A549 (cell line): Measurements from ENCODE around the gene LMBR1L. TPM values are rescaled to one million over a fixed set of nuclear protein-coding genes. Genes with fewer than 3 reads are reported as not detected.

Source experiments
- ATAC-seq, 2 experiments: fragments of 200-7000 bp in 1 of 2; fragments of >200 bp in 1 of 2; cut with Nextera tagmentation in 1 of 2; cut with Tn5 transposase in 1 of 2; 3 replicates each; pipeline versions ENCODE4 v1.8.0 to v1.9.1; 2018 to 2020; ENCODE audit warnings: mild to moderate bottlenecking in 1 of 2, moderate library complexity in 1 of 2
- CTCF ChIA-PET: fragments of 300-600 bp; sonication (Branson Sonifier 250); formaldehyde crosslinking; extraction: SDS; loops from one replicate; lab custom pipeline; 2021; ENCODE audit warnings: antibody characterized with exemption, inconsistent platforms; lab: Yijun Ruan, JAX
- POLR2A ChIA-PET: fragments of 350-600 bp; formaldehyde crosslinking; extraction: SDS; loops from one replicate; lab custom pipeline; 2021; ENCODE audit warnings: antibody characterized with exemption, inconsistent platforms; lab: Yijun Ruan, JAX
- DNase-seq, 2 experiments: peaks; one replicate each; pipeline versions ENCODE4 v3.0.0 to v3.0.0-alpha.2; 2011 to 2016; ENCODE audit warnings: low read depth in 1 of 2, low spot score in 1 of 2
- FAIRE-seq: peaks from 2 replicates; lab custom pipeline; 2011; peaks lifted over from hg19 to GRCh38; lab: Jason Lieb, UNC
- H3K27ac ChIP-seq, 2 experiments: fragments of >200 bp; sonication (Bioruptor Twin); formaldehyde crosslinking; 3 replicates each; pipeline ENCODE4 v1.5.1; 2016 to 2017
- H3K4me1 ChIP-seq: fragments of >200 bp; sonication (Bioruptor Twin); formaldehyde crosslinking; 3 replicates; pipeline ENCODE4 v1.6.1; 2016
- H3K4me2 ChIP-seq: fragments of >200 bp; sonication (Bioruptor Twin); formaldehyde crosslinking; 3 replicates; pipeline ENCODE4 v1.6.1; 2016
- H3K4me3 ChIP-seq: fragments of >200 bp; sonication (Bioruptor Twin); formaldehyde crosslinking; 3 replicates; pipeline ENCODE4 v1.5.1; 2016
- H3K9me3 ChIP-seq: fragments of >200 bp; sonication (Bioruptor Twin); formaldehyde crosslinking; 3 replicates; pipeline ENCODE4 v1.6.1; 2016
- BCL3 ChIP-seq: fragments of >200 bp; sonication (Bioruptor Twin); formaldehyde crosslinking; IDR thresholded peaks from 3 replicates; pipeline ENCODE4 v1.6.1; 2016
- CEBPB ChIP-seq, 2 experiments: fragments of >200 bp in 1 of 2; sonication (Bioruptor Twin) in 1 of 2; formaldehyde crosslinking in 1 of 2; IDR thresholded peaks; 2 replicates each; pipeline ENCODE4 v1.6.1; 2012 to 2016
- CHD2 ChIP-seq: fragments of 150-350 bp; IDR thresholded peaks from 2 replicates; pipeline ENCODE4 v1.6.1; 2014; ENCODE audit warnings: low read length; ENCODE audit not compliant: partially characterized antibody
- E2F6 ChIP-seq: IDR thresholded peaks from 2 replicates; pipeline ENCODE4 v1.6.1; 2012; ENCODE audit warnings: low read depth, borderline replicate concordance
- FOSL2 ChIP-seq, 2 experiments: fragments of 450-650 bp in 1 of 2; fragments of >200 bp in 1 of 2; sonication (Bioruptor Twin) in 1 of 2; formaldehyde crosslinking; IDR thresholded peaks; 2 replicates each; pipeline versions ENCODE4 v1.5.0 to v1.6.1; 2016 to 2020; ENCODE audit warnings: mild to moderate bottlenecking in 1 of 2, moderate library complexity in 1 of 2
- HOXA7 ChIP-seq: fragments of 250-450 bp; sonication (Bioruptor Pico); IDR thresholded peaks from 2 replicates; pipeline ENCODE4 v1.5.0; 2020; ENCODE audit warnings: mild to moderate bottlenecking, moderate library complexity
- POLR2AphosphoS2 ChIP-seq: conservative IDR thresholded peaks from 2 replicates; pipeline ENCODE4 v1.6.1; 2012; ENCODE audit warnings: low read length, improper control_type of control experiment, inconsistent platforms
- RCOR1 ChIP-seq: fragments of 150-350 bp; IDR thresholded peaks from 2 replicates; pipeline ENCODE4 v1.6.1; 2014; ENCODE audit warnings: antibody characterized with exemption, low read length, low read depth
- ZSCAN20 ChIP-seq: fragments of 250-450 bp; sonication (Bioruptor Pico); IDR thresholded peaks from 2 replicates; pipeline ENCODE4 v1.8.0; 2022; ENCODE audit warnings: mild to moderate bottlenecking, moderate library complexity
- WGBS: methylation state at CpG from one replicate; pipeline ENCODE4 v1.1.6; 2017; ENCODE audit errors: missing lambda C conversion rate; 5-methylcytosine and 5-hydroxymethylcytosine counted together
- polyA plus RNA-seq, 4 experiments: library from polyadenylated mRNA; depleted of rRNA in 3 of 4; stranded (reverse); fragments of >200 nt; fragmentation: RNase III in 1 of 4; extraction: RNeasy Plus Mini Kit Qiagen cat#74134 plus additional on column Dnase treatment in 1 of 4; gene quantifications; 2 replicates in 3 of 4; 3 replicates in 1 of 4; pipeline ENCODE4 v1.2.3, GENCODE V29; 2011 to 2017
- small RNA-seq, 6 experiments: library from RNA; depleted of rRNA; stranded (forward); fragments of <200 nt; gene quantifications; one replicate each; pipeline ENCODE3, GENCODE V24; 2012

Gene LMBR1L
- polyA plus RNA-seq, 2 of the 4 experiments (the other 2 are of a cell fraction): 16.7 to 25.1 TPM

- POLR2A ChIA-PET: interaction anchor here (1.9 kb wide), 1 partner anchor 10 kb away, joined by 7 read pairs; no protein-coding TSS in a partner anchor
- TF ChIP-seq CEBPB (IDR thresholded peaks at IDR 0.05) (no peak), FOSL2 (IDR thresholded peaks at IDR 0.05) (no peak), FOSL2 (CRISPR knock-in tag; IDR thresholded peaks at IDR 0.05) (peak; percentile 87)
- TF ChIP-seq, all 56 proteins: peak for 1
- Histone ChIP-seq H3K4me1 (peaks cover 15% of the 10 kb centered on the region), H3K4me2 (peak overlapping the region; percentile 9; the same call in 1 of the 3 replicates), H3K27ac (peak overlapping the region in 1 of 2 experiments; percentile 64; a peak in 2 of 6 replicates), H3K9me3 (no peaks in the 10 kb centered on the region), H3K4me3 (no peak overlapping the region)
- peak in 1 of 2 experiments; percentile 60 for DNase-seq
- CTCF ChIA-PET: interaction anchor here (0.8 to 2.4 kb wide), 7 partner anchors 9 to 81 kb away, joined by 3 to 15 read pairs (median 3); no protein-coding TSS in a partner anchor
- ATAC-seq: peak; percentile 48 to 77; a peak in 3 of 6 replicates
- no peak for FAIRE-seq
- 67% methylated on average over 19 of the region's 20 CpGs for WGBS
Measured at GRCh38 chr12:49049566-49050224, 61.0 kb downstream of the LMBR1L start.

GRCh38 chr12:49048953-49049352, 61.7 kb downstream of the LMBR1L start:
- DNase-seq (no peak), FAIRE-seq (no peak), ATAC-seq (no peak)
- Histone ChIP-seq H3K4me3 (no peak overlapping the region), H3K27ac (no peak overlapping the region), H3K9me3 (no peaks in the 10 kb centered on the region), H3K4me1 (peaks cover 15% of the 10 kb centered on the region), H3K4me2 (no peak overlapping the region)
- CTCF ChIA-PET: interaction anchor here (1.3 to 2.4 kb wide), 3 partner anchors 15 to 53 kb away, joined by 3 to 15 read pairs (median 4); no protein-coding TSS in a partner anchor
- TF ChIP-seq HOXA7 (CRISPR knock-in tag): no peak
- TF ChIP-seq BCL3: no peak
- TF ChIP-seq RCOR1: no peak
- no peak for TF ChIP-seq ZSCAN20 (CRISPR knock-in tag)
- no peak for TF ChIP-seq CHD2
- no peak for TF ChIP-seq POLR2AphosphoS2
- no peak for TF ChIP-seq E2F6
- POLR2A ChIA-PET: interaction anchor here (0.6 to 1.9 kb wide), 2 partner anchors 11 to 574 kb away, joined by 3 to 7 read pairs; partner anchors contain the start of gene PRPF40B
- 92% methylated on average over 10 of the region's 10 CpGs for WGBS

Small RNA genes within 50 kb of the gene (small RNA-seq; reads per million reads assigned to genes)
- 0 reads per million in 6 experiments for gene RF00019

Other genes with a start within 250 kb of the LMBR1L start
- gene RND1, start 245.0 kb downstream of the LMBR1L start, polyA plus RNA-seq (2011; rRNA removed): 37.8 and 54.5 TPM in 2 replicates
- 16.8 to 28.7 TPM (median 26.5 TPM) in 3 replicates for gene RND1, start 245.0 kb downstream of the LMBR1L start, polyA plus RNA-seq (2017; fragmentation: RNase III; extraction: RNeasy Plus Mini Kit Qiagen cat#74134 plus additional on column Dnase treatment)
- gene FKBP11, start 185.4 kb downstream of the LMBR1L start, polyA plus RNA-seq (2011; rRNA removed): 50.9 and 61.9 TPM in 2 replicates
- gene FKBP11, start 185.4 kb downstream of the LMBR1L start, polyA plus RNA-seq (2017; fragmentation: RNase III; extraction: RNeasy Plus Mini Kit Qiagen cat#74134 plus additional on column Dnase treatment): 41.2 to 45.5 TPM (median 42.2 TPM) in 3 replicates
- 281 and 287 TPM in 2 replicates for gene ARF3, start 153.4 kb downstream of the LMBR1L start, polyA plus RNA-seq (2011; rRNA removed)
- 133 to 138 TPM (median 138 TPM) in 3 replicates for gene ARF3, start 153.4 kb downstream of the LMBR1L start, polyA plus RNA-seq (2017; fragmentation: RNase III; extraction: RNeasy Plus Mini Kit Qiagen cat#74134 plus additional on column Dnase treatment)
- gene WNT10B, start 139.1 kb downstream of the LMBR1L start, polyA plus RNA-seq (2011; rRNA removed): 1.8 and 2.0 TPM in 2 replicates
- 1.5 to 1.9 TPM (median 1.7 TPM) in 3 replicates for gene WNT10B, start 139.1 kb downstream of the LMBR1L start, polyA plus RNA-seq (2017; fragmentation: RNase III; extraction: RNeasy Plus Mini Kit Qiagen cat#74134 plus additional on column Dnase treatment)
- gene WNT1, start 132.5 kb downstream of the LMBR1L start, polyA plus RNA-seq (2011; rRNA removed): not detected in 2 replicates
- not detected in 3 replicates for gene WNT1, start 132.5 kb downstream of the LMBR1L start, polyA plus RNA-seq (2017; fragmentation: RNase III; extraction: RNeasy Plus Mini Kit Qiagen cat#74134 plus additional on column Dnase treatment)
- 0.12 TPM in 2 replicates for gene DDN, start 111.5 kb downstream of the LMBR1L start, polyA plus RNA-seq (2011; rRNA removed)
- 0.34 to 0.50 TPM (median 0.38 TPM) in 3 replicates for gene DDN, start 111.5 kb downstream of the LMBR1L start, polyA plus RNA-seq (2017; fragmentation: RNase III; extraction: RNeasy Plus Mini Kit Qiagen cat#74134 plus additional on column Dnase treatment)
- gene PRKAG1, start 92.1 kb downstream of the LMBR1L start, polyA plus RNA-seq (2011; rRNA removed): 100 and 117 TPM in 2 replicates
- gene PRKAG1, start 92.1 kb downstream of the LMBR1L start, polyA plus RNA-seq (2017; fragmentation: RNase III; extraction: RNeasy Plus Mini Kit Qiagen cat#74134 plus additional on column Dnase treatment): 40.0 to 42.8 TPM (median 41.9 TPM) in 3 replicates
- gene KMT2D, start 50.1 kb downstream of the LMBR1L start, polyA plus RNA-seq (2011; rRNA removed): 17.6 and 21.4 TPM in 2 replicates
- gene KMT2D, start 50.1 kb downstream of the LMBR1L start, polyA plus RNA-seq (2017; fragmentation: RNase III; extraction: RNeasy Plus Mini Kit Qiagen cat#74134 plus additional on column Dnase treatment): 20.0 to 24.8 TPM (median 20.8 TPM) in 3 replicates
- gene RHEBL1, start 40.9 kb downstream of the LMBR1L start, polyA plus RNA-seq (2011; rRNA removed): 4.0 TPM in 2 replicates
- gene RHEBL1, start 40.9 kb downstream of the LMBR1L start, polyA plus RNA-seq (2017; fragmentation: RNase III; extraction: RNeasy Plus Mini Kit Qiagen cat#74134 plus additional on column Dnase treatment): 1.8 to 2.4 TPM (median 2.1 TPM) in 3 replicates
- gene DHH, start 16.0 kb downstream of the LMBR1L start, polyA plus RNA-seq (2011; rRNA removed): not detected in 2 replicates
- gene DHH, start 16.0 kb downstream of the LMBR1L start, polyA plus RNA-seq (2017; fragmentation: RNase III; extraction: RNeasy Plus Mini Kit Qiagen cat#74134 plus additional on column Dnase treatment): not detected in 3 replicates
- gene TUBA1B, start 20.5 kb upstream of the LMBR1L start, polyA plus RNA-seq (2011; rRNA removed): 2,708 and 2,745 TPM in 2 replicates
- gene TUBA1B, start 20.5 kb upstream of the LMBR1L start, polyA plus RNA-seq (2017; fragmentation: RNase III; extraction: RNeasy Plus Mini Kit Qiagen cat#74134 plus additional on column Dnase treatment): 2,367 to 2,820 TPM (median 2,590 TPM) in 3 replicates
- 163 and 231 TPM in 2 replicates for gene TUBA1A, start 78.2 kb upstream of the LMBR1L start, polyA plus RNA-seq (2011; rRNA removed)
- 218 to 241 TPM (median 222 TPM) in 3 replicates for gene TUBA1A, start 78.2 kb upstream of the LMBR1L start, polyA plus RNA-seq (2017; fragmentation: RNase III; extraction: RNeasy Plus Mini Kit Qiagen cat#74134 plus additional on column Dnase treatment)
- gene TUBA1C, start 154.2 kb upstream of the LMBR1L start, polyA plus RNA-seq (2011; rRNA removed): 1,183 and 1,488 TPM in 2 replicates
- 1,577 to 1,940 TPM (median 1,656 TPM) in 3 replicates for gene TUBA1C, start 154.2 kb upstream of the LMBR1L start, polyA plus RNA-seq (2017; fragmentation: RNase III; extraction: RNeasy Plus Mini Kit Qiagen cat#74134 plus additional on column Dnase treatment)
- gene PRPH, start 184.3 kb upstream of the LMBR1L start, polyA plus RNA-seq (2011; rRNA removed): 1.7 and 2.0 TPM in 2 replicates
- gene PRPH, start 184.3 kb upstream of the LMBR1L start, polyA plus RNA-seq (2017; fragmentation: RNase III; extraction: RNeasy Plus Mini Kit Qiagen cat#74134 plus additional on column Dnase treatment): 0.42 to 0.67 TPM (median 0.50 TPM) in 3 replicates
- gene TROAP, start 212.4 kb upstream of the LMBR1L start, polyA plus RNA-seq (2011; rRNA removed): 50.0 and 56.4 TPM in 2 replicates
- gene TROAP, start 212.4 kb upstream of the LMBR1L start, polyA plus RNA-seq (2017; fragmentation: RNase III; extraction: RNeasy Plus Mini Kit Qiagen cat#74134 plus additional on column Dnase treatment): 49.3 to 59.3 TPM (median 55.5 TPM) in 3 replicates
- 0.99 and 1.5 TPM in 2 replicates for gene C1QL4, start 226.3 kb upstream of the LMBR1L start, polyA plus RNA-seq (2011; rRNA removed)
- 2.2 to 2.8 TPM (median 2.8 TPM) in 3 replicates for gene C1QL4, start 226.3 kb upstream of the LMBR1L start, polyA plus RNA-seq (2017; fragmentation: RNase III; extraction: RNeasy Plus Mini Kit Qiagen cat#74134 plus additional on column Dnase treatment)
- gene DNAJC22, start 236.0 kb upstream of the LMBR1L start, polyA plus RNA-seq (2011; rRNA removed): 35.5 and 40.5 TPM in 2 replicates
- 18.0 to 22.6 TPM (median 20.0 TPM) in 3 replicates for gene DNAJC22, start 236.0 kb upstream of the LMBR1L start, polyA plus RNA-seq (2017; fragmentation: RNase III; extraction: RNeasy Plus Mini Kit Qiagen cat#74134 plus additional on column Dnase treatment)